Hepatocyte (in vitro differentiated cells): Measurements from ENCODE around the gene KIR2DL1. TPM values are rescaled to one million over a fixed set of nuclear protein-coding genes. Genes with fewer than 3 reads are reported as not detected.

Source experiments
- DNase-seq: peaks from one replicate; pipeline ENCODE4 v3.0.0-alpha.2; 2016; ENCODE audit warnings: low spot score
- H2AFZ ChIP-seq: fragments of 200-600 bp; sonication (generic); 2 replicates; pipeline ENCODE4 v1.6.0; 2016; ENCODE audit warnings: antibody characterized with exemption, mild to moderate bottlenecking
- H3K27ac ChIP-seq: fragments of 200-600 bp; sonication (generic); 2 replicates; pipeline ENCODE4 v1.5.1; 2016; ENCODE audit warnings: mild to moderate bottlenecking
- H3K27me3 ChIP-seq: fragments of 200-600 bp; sonication (generic); 2 replicates; pipeline ENCODE4 v1.6.1; 2016
- H3K36me3 ChIP-seq: fragments of 200-600 bp; sonication (generic); replicated peaks from 2 replicates; pipeline ENCODE4 v1.5.1; 2016; ENCODE audit warnings: low read depth; ENCODE audit not compliant: insufficient read depth
- H3K4me1 ChIP-seq: fragments of 200-600 bp; sonication (generic); 2 replicates; pipeline ENCODE4 v1.5.1; 2016; ENCODE audit warnings: mild to moderate bottlenecking, moderate library complexity; ENCODE audit not compliant: insufficient read depth
- H3K4me2 ChIP-seq: fragments of 200-600 bp; sonication (generic); 2 replicates; pipeline ENCODE4 v1.6.0; 2016
- H3K4me3 ChIP-seq: fragments of 200-600 bp; sonication (generic); 2 replicates; pipeline ENCODE4 v1.5.1; 2016; ENCODE audit warnings: mild to moderate bottlenecking
- H3K79me2 ChIP-seq: fragments of 200-600 bp; sonication (generic); 2 replicates; pipeline ENCODE4 v1.6.0; 2017; ENCODE audit warnings: mild to moderate bottlenecking
- H3K9me2 ChIP-seq: fragments of 200-600 bp; sonication (generic); replicated peaks from 2 replicates; pipeline ENCODE4 v1.6.0; 2017; ENCODE audit warnings: mild to moderate bottlenecking; ENCODE audit not compliant: insufficient read depth
- H3K9me3 ChIP-seq: fragments of 200-600 bp; sonication (generic); 2 replicates; pipeline ENCODE4 v1.5.1; 2016; ENCODE audit warnings: low read depth, mild to moderate bottlenecking
- H4K20me1 ChIP-seq: fragments of 200-600 bp; sonication (generic); 2 replicates; pipeline ENCODE4 v1.6.0; 2016; ENCODE audit warnings: mild to moderate bottlenecking; ENCODE audit not compliant: insufficient read depth, poor library complexity, severe bottlenecking
- EZH2 ChIP-seq: fragments of 200-600 bp; sonication (generic); IDR thresholded peaks from 2 replicates; pipeline ENCODE4 v1.6.1; 2016; ENCODE audit warnings: antibody characterized with exemption, mild to moderate bottlenecking, borderline replicate concordance
- EZH2phosphoT487 ChIP-seq: fragments of 200-600 bp; sonication (generic); IDR thresholded peaks from one replicate; pipeline ENCODE4 v1.6.1; 2018; ENCODE audit warnings: antibody characterized with exemption, mild to moderate bottlenecking, low read depth, moderate library complexity; ENCODE audit not compliant: unreplicated experiment, severe bottlenecking
- WGBS: methylation state at CpG from one replicate; pipeline ENCODE4 v1.1.6; 2016; ENCODE audit warnings: low lambda C conversion rate; ENCODE audit errors: missing lambda C conversion rate; 5-methylcytosine and 5-hydroxymethylcytosine counted together
- polyA plus RNA-seq: library from polyadenylated mRNA; unstranded; fragments of >200 nt; fragmentation: Nextera tagmentation; extraction: Ambion mirVana; gene quantifications from 2 replicates; pipeline ENCODE4 v1.2.1, GENCODE V29; 2016
- total RNA-seq: library from RNA; depleted of rRNA; stranded (reverse); fragments of >200 nt; gene quantifications from 2 replicates; pipeline ENCODE4 v1.2.3, GENCODE V29; 2014
- TF ChIP-seq, protein P1 (sequence below): fragments of 200-600 bp; sonication (generic); IDR thresholded peaks from 2 replicates; pipeline ENCODE4 v1.5.1; 2016; ENCODE audit warnings: antibody characterized with exemption, mild to moderate bottlenecking; ENCODE audit not compliant: poor library complexity

KIR2DL1 gene
- total and polyA plus RNA-seq, 2 experiments from 2014 or later: not detected

DNA sequence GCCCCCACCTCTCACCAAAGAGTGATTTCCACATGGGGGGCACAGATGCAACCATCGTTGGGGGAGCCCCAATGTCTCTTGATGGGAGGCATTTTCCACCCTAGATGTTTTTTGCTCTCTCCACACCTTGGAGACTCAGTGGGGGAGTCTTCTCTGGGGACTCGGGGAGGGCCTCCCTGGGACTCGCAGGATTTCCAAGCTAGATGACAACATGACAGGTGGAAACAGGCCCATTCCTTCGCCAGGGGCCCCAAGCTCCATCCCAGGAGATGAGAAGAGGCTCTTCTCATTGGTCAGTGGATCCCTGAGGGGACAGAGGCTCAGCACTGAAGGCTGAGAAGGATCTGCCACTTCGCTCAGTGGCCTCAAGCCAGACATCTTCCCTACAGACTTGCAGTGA lies 21.1 kb downstream of the KIR2DL1 start:
- H4K20me1 ChIP-seq: no peaks in the 10 kb centered on the region
- no peak for DNase-seq

DNA sequence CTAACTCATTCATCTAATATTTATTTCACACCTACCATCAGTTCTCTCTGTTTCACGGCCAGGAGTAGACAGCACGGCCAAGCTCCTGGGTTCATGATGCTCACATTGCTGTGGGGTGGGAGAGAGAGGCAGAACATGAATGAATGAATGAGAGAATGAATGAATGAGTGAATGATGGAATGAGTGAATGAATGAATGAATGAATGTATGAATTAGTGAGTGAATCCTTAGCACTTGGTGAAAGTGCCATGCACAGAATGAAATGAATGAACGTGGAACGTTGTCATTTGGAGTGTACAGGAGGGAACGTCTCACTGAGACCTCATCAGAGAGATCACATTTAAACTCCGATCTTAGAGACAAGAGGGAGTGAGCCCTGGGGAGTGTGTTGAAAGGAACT lies 21.9 kb downstream of the KIR2DL1 start:
- Histone ChIP-seq H4K20me1 (no peaks in the 10 kb centered on the region), H3K9me3 (no peaks in the 10 kb centered on the region), H3K27ac (no peak overlapping the region), H3K36me3 (no peaks in the 10 kb centered on the region), H2AFZ (no peak overlapping the region), H3K4me3 (no peak overlapping the region), H3K4me2 (no peak overlapping the region), H3K27me3 (no peaks in the 10 kb centered on the region), H3K4me1 (no peaks in the 10 kb centered on the region), H3K9me2 (no peaks in the 10 kb centered on the region), H3K79me2 (no peaks in the 10 kb centered on the region)
- TF ChIP-seq, protein P1, sequence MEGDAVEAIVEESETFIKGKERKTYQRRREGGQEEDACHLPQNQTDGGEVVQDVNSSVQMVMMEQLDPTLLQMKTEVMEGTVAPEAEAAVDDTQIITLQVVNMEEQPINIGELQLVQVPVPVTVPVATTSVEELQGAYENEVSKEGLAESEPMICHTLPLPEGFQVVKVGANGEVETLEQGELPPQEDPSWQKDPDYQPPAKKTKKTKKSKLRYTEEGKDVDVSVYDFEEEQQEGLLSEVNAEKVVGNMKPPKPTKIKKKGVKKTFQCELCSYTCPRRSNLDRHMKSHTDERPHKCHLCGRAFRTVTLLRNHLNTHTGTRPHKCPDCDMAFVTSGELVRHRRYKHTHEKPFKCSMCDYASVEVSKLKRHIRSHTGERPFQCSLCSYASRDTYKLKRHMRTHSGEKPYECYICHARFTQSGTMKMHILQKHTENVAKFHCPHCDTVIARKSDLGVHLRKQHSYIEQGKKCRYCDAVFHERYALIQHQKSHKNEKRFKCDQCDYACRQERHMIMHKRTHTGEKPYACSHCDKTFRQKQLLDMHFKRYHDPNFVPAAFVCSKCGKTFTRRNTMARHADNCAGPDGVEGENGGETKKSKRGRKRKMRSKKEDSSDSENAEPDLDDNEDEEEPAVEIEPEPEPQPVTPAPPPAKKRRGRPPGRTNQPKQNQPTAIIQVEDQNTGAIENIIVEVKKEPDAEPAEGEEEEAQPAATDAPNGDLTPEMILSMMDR: no peak
- no peak for TF ChIP-seq EZH2
- TF ChIP-seq EZH2phosphoT487: no peak
- no peak for DNase-seq
- 76% methylated on average over 6 of the region's 6 CpGs for WGBS

More for the DNA sequence above, 21.1 kb downstream of the KIR2DL1 start:
- H3K9me2 ChIP-seq: no peaks in the 10 kb centered on the region
- no peak overlapping the region for H3K27ac ChIP-seq
- no peaks in the 10 kb centered on the region for H3K79me2 ChIP-seq
- TF ChIP-seq, protein P1: no peak
- no peak for TF ChIP-seq EZH2
- TF ChIP-seq EZH2phosphoT487: no peak
- H2AFZ ChIP-seq: no peak overlapping the region
- H3K9me3 ChIP-seq: no peaks in the 10 kb centered on the region
- WGBS: 43% methylated on average over 4 of the region's 5 CpGs
- no peaks in the 10 kb centered on the region for H3K4me1 ChIP-seq
- no peaks in the 10 kb centered on the region for H3K27me3 ChIP-seq
- no peak overlapping the region for H3K4me2 ChIP-seq
- H3K4me3 ChIP-seq: no peak overlapping the region
- H3K36me3 ChIP-seq: no peaks in the 10 kb centered on the region

DNA sequence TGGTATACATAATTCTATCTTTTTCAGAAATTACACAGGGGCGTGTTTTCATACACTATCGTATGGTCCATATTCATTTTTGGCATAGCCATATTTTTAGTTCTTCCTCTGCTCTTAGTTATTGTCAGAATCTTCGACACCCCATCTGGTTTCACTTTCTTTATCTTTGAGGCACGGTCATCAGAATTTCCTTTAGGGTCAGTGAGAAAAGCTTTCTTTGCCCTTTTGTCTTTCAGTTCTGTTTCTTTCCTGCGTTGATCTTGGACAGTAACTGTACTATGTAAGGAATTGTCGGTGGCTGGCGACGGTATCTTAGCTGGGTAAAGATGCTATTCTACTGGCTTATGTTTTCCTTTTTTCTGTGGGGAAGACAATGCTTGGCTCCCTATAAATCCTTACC lies 23.2 kb downstream of the KIR2DL1 start:
- no peaks in the 10 kb centered on the region for H4K20me1 ChIP-seq
- no peak overlapping the region for H3K4me2 ChIP-seq
- no peaks in the 10 kb centered on the region for H3K27me3 ChIP-seq
- no peaks in the 10 kb centered on the region for H3K9me3 ChIP-seq
- 74% methylated on average over 8 of the region's 8 CpGs for WGBS
- no peaks in the 10 kb centered on the region for H3K4me1 ChIP-seq
- TF ChIP-seq EZH2phosphoT487: no peak
- TF ChIP-seq, protein P1: no peak
- no peak for TF ChIP-seq EZH2
- no peaks in the 10 kb centered on the region for H3K9me2 ChIP-seq
- H3K79me2 ChIP-seq: no peaks in the 10 kb centered on the region
- DNase-seq: no peak
- H3K36me3 ChIP-seq: no peaks in the 10 kb centered on the region
- no peak overlapping the region for H3K27ac ChIP-seq
- H3K4me3 ChIP-seq: no peak overlapping the region
- H2AFZ ChIP-seq: no peak overlapping the region

DNA sequence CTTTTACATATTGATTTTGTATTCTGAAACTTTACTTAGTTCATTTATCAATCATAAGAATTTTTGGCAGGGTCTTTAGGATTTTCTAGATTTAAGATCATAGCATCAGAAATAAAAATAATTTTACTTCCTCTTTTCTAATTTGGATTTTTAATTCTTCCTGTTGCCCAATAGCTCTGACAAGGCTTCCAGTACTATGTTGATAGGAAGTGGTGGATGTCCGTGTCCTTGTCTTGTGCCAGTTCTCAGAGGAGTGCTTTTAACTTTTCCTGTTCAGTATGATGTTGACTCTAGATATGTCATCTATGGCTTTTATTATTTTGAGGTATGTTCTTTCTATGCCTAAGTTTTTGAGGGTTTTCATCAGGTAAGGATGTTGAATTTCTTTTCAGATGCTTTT lies 26.2 kb downstream of the KIR2DL1 start:
- Histone ChIP-seq H4K20me1 (no peaks in the 10 kb centered on the region), H3K27ac (no peak overlapping the region), H3K27me3 (no peaks in the 10 kb centered on the region), H3K79me2 (no peaks in the 10 kb centered on the region), H3K9me3 (no peaks in the 10 kb centered on the region), H3K4me2 (no peak overlapping the region), H3K36me3 (no peaks in the 10 kb centered on the region), H3K9me2 (no peaks in the 10 kb centered on the region), H3K4me1 (no peaks in the 10 kb centered on the region), H3K4me3 (no peak overlapping the region), H2AFZ (no peak overlapping the region)
- DNase-seq: no peak
- 47% methylated on average over 1 of the region's 1 CpG for WGBS
- TF ChIP-seq EZH2 (no peak), EZH2phosphoT487 (no peak)
- TF ChIP-seq, protein P1: no peak
